Measurements from ENCODE around the gene ASCC1.
"Not testable (repeated sequence)": the region's sequence is repeated elsewhere in the genome, so short reads cannot be mapped to it uniquely, and the experiment has no call there.

The ASCC1 gene

GRCh38 chr10:72215611-72216549 is at the start of gene ASCC1, which contains the start of gene ANAPC16:
ASCC1 (minus strand) TSS chr10:72216276; CDS start chr10:72213298, 2,978 bp downstream.
ANAPC16 (plus strand) TSS chr10:72216012; CDS start chr10:72223915, 7,903 bp downstream.
- DNase-seq, result peak; percentile 90

- no peak for DNase-seq
Measured at GRCh38 chr10:72265508-72265907, 49.4 kb upstream of the ASCC1 start.

- no peak for DNase-seq
Measured at GRCh38 chr10:72264536-72264935, 48.5 kb upstream of the ASCC1 start.

GRCh38 chr10:72263613-72264241 is 47.7 kb upstream of the ASCC1 start:
- no peak for DNase-seq

GRCh38 chr10:72261784-72262404 is 45.8 kb upstream of the ASCC1 start:
- DNase-seq, result no peak

GRCh38 chr10:72260976-72261783 is 45.1 kb upstream of the ASCC1 start:
- peak; percentile 52 for DNase-seq

GRCh38 chr10:72260239-72260975 is 44.3 kb upstream of the ASCC1 start:
- DNase-seq, result peak; percentile 96

- peak; percentile 86 for DNase-seq
Measured at GRCh38 chr10:72259491-72260238, 43.6 kb upstream of the ASCC1 start.

- no peak for DNase-seq
Measured at GRCh38 chr10:72258617-72259016, 42.5 kb upstream of the ASCC1 start.

- no peak for DNase-seq
Measured at GRCh38 chr10:72257051-72257892, 41.2 kb upstream of the ASCC1 start.

GRCh38 chr10:72255977-72256729 is 40.1 kb upstream of the ASCC1 start:
- DNase-seq, result no peak

- DNase-seq, result peak; percentile 86
Measured at GRCh38 chr10:72254813-72255568, 38.9 kb upstream of the ASCC1 start.

GRCh38 chr10:72253578-72253977 is 37.5 kb upstream of the ASCC1 start:
- DNase-seq, result no peak

GRCh38 chr10:72252972-72253371 is 36.9 kb upstream of the ASCC1 start:
- DNase-seq, result no peak

GRCh38 chr10:72251635-72252034 is 35.6 kb upstream of the ASCC1 start:
- DNase-seq, result no peak

GRCh38 chr10:72250666-72251065 is 34.6 kb upstream of the ASCC1 start:
- peak; percentile 58 for DNase-seq

GRCh38 chr10:72249176-72249862 is 33.2 kb upstream of the ASCC1 start:
- not testable (repeated sequence) for DNase-seq
